H1 (cell line): Measurements from ENCODE around the gene SERPINH1. TPM values are rescaled to one million over a fixed set of nuclear protein-coding genes. Genes with fewer than 3 reads are reported as not detected.

Experiments used
- CTCF ChIA-PET: fragments of 300-600 bp; sonication (Branson Sonifier 250); formaldehyde crosslinking; loops from one replicate; lab custom pipeline; 2021; ENCODE audit not compliant: partially characterized antibody; lab: Charles Lee
- POLR2A ChIA-PET: fragments of 300-600 bp; sonication (Branson Sonifier 250); formaldehyde crosslinking; loops from one replicate; lab custom pipeline; 2021; ENCODE audit warnings: inconsistent platforms; ENCODE audit not compliant: partially characterized antibody; lab: Charles Lee
- DNase-seq, 2 experiments: peaks; one replicate each; pipeline versions ENCODE4 v3.0.0 to v3.0.0-alpha.2; 2010 to 2022; ENCODE audit warnings: low spot score in 2 of 2, low read depth in 1 of 2, mixed read lengths in 1 of 2
- FAIRE-seq: peaks from 2 replicates; lab custom pipeline; 2011; peaks lifted over from hg19 to GRCh38; lab: Jason Lieb, UNC
- H2AFZ ChIP-seq: 2 replicates; pipeline ENCODE4 v1.8.1; 2012; ENCODE audit warnings: low read length, inconsistent platforms
- H2AK5ac ChIP-seq: 2 replicates; pipeline ENCODE4 v1.6.1; 2013; ENCODE audit warnings: low read depth, low read length
- H2BK120ac ChIP-seq: replicated peaks from 2 replicates; pipeline ENCODE3; 2013; ENCODE audit warnings: low read depth, low read length, inconsistent platforms
- H2BK12ac ChIP-seq: 2 replicates; pipeline ENCODE4 v1.6.1; 2013; ENCODE audit warnings: low read depth, low read length
- H2BK15ac ChIP-seq: 2 replicates; pipeline ENCODE4 v1.6.1; 2013; ENCODE audit warnings: low read length
- H2BK20ac ChIP-seq: 2 replicates; pipeline ENCODE4 v1.6.1; 2013; ENCODE audit warnings: low read length
- H2BK5ac ChIP-seq: 2 replicates; pipeline ENCODE4 v1.6.1; 2013; ENCODE audit warnings: low read depth, low read length
- H3K14ac ChIP-seq: 2 replicates; pipeline ENCODE4 v1.6.1; 2013; ENCODE audit warnings: inconsistent platforms; ENCODE audit not compliant: insufficient read length
- H3K18ac ChIP-seq: 2 replicates; pipeline ENCODE4 v1.6.1; 2013; ENCODE audit warnings: low read length; ENCODE audit errors: extremely low read depth
- H3K23ac ChIP-seq: 2 replicates; pipeline ENCODE4 v1.6.1; 2013; ENCODE audit warnings: inconsistent platforms; ENCODE audit not compliant: insufficient read length
- H3K23me2 ChIP-seq: 2 replicates; pipeline ENCODE4 v1.6.1; 2013; ENCODE audit warnings: low read depth, low read length
- H3K27ac ChIP-seq: 2 replicates; pipeline ENCODE4 v1.6.1; 2011; ENCODE audit warnings: low read depth, low read length, inconsistent platforms
- H3K27me3 ChIP-seq, 4 experiments: replicated peaks in 1 of 4; 1 replicate in 1 of 4; 2 replicates in 3 of 4; pipeline versions ENCODE4 v1.6.1 to v1.8.1; 2011 to 2013; ENCODE audit warnings: low read length in 3 of 4, mild to moderate bottlenecking in 3 of 4, inconsistent platforms in 2 of 4, mixed read lengths in 2 of 4, moderate library complexity in 1 of 4; ENCODE audit not compliant: control insufficient read depth in 3 of 4, insufficient read depth in 3 of 4; ENCODE audit errors: extremely low read depth in 1 of 4
- H3K36me3 ChIP-seq, 4 experiments: 2 replicates each; pipeline versions ENCODE4 v1.6.1 to v1.8.1; 2011 to 2013; ENCODE audit warnings: mild to moderate bottlenecking in 4 of 4, low read length in 3 of 4, moderate library complexity in 2 of 4, control low read depth in 1 of 4, inconsistent platforms in 1 of 4; ENCODE audit not compliant: insufficient read depth in 4 of 4, control insufficient read depth in 2 of 4
- H3K4ac ChIP-seq: replicated peaks from 2 replicates; pipeline ENCODE3; 2013; ENCODE audit warnings: low read length, low read depth, mixed read lengths, inconsistent platforms; ENCODE audit not compliant: insufficient read length
- H3K4me1 ChIP-seq, 4 experiments: replicated peaks in 1 of 4; 1 replicate in 1 of 4; 2 replicates in 3 of 4; pipeline versions ENCODE4 v1.6.1 to v1.8.1; 2011 to 2013; ENCODE audit warnings: low read length in 3 of 4, inconsistent platforms in 2 of 4, mixed read lengths in 1 of 4; ENCODE audit not compliant: insufficient read depth in 4 of 4, control insufficient read depth in 3 of 4
- H3K4me2 ChIP-seq, 2 experiments: 2 replicates each; pipeline versions ENCODE4 v1.6.1 to v1.8.1; 2011 to 2013; ENCODE audit warnings: low read depth in 2 of 2, low read length in 2 of 2, control low read depth in 1 of 2, inconsistent platforms in 1 of 2, mild to moderate bottlenecking in 1 of 2; ENCODE audit not compliant: insufficient read depth in 1 of 2
- H3K4me3 ChIP-seq, 4 experiments: fragments of 200-600, 300-600 bp in 1 of 4; sonication (generic), shearing (Covaris generic), sonication (Bioruptor Twin) in 1 of 4; 2 replicates each; pipeline versions ENCODE4 v1.5.1 to v1.8.1; 2011 to 2016; ENCODE audit warnings: low read length in 4 of 4, low read depth in 3 of 4, control low read depth in 2 of 4, inconsistent platforms in 2 of 4, mild to moderate bottlenecking in 2 of 4, mixed read lengths in 1 of 4, moderate library complexity in 1 of 4; ENCODE audit not compliant: insufficient read depth in 2 of 4; ENCODE audit errors: extremely low read depth in 1 of 4
- H3K56ac ChIP-seq: replicated peaks from 2 replicates; pipeline ENCODE3; 2013; ENCODE audit warnings: low read depth, mild to moderate bottlenecking, mixed read lengths, low read length, inconsistent platforms; ENCODE audit not compliant: insufficient read length
- H3K79me1 ChIP-seq: 2 replicates; pipeline ENCODE4 v1.6.1; 2013; ENCODE audit warnings: low read depth, low read length, control low read depth
- H3K79me2 ChIP-seq, 2 experiments: 2 replicates each; pipeline versions ENCODE4 v1.6.1 to v1.8.1; 2012 to 2013; ENCODE audit warnings: low read length in 2 of 2, mild to moderate bottlenecking in 2 of 2, inconsistent platforms in 1 of 2; ENCODE audit not compliant: insufficient read depth in 2 of 2, control insufficient read depth in 1 of 2
- H3K9ac ChIP-seq, 4 experiments: replicated peaks in 1 of 4; 1 replicate in 1 of 4; 2 replicates in 3 of 4; pipeline versions ENCODE4 v1.6.1 to v1.8.1; 2011 to 2013; ENCODE audit warnings: low read depth in 3 of 4, low read length in 3 of 4, control low read depth in 2 of 4, mild to moderate bottlenecking in 2 of 4, moderate library complexity in 2 of 4, inconsistent platforms in 1 of 4; ENCODE audit errors: extremely low read depth in 1 of 4
- H3K9me3 ChIP-seq, 2 experiments: 2 replicates each; pipeline versions ENCODE4 v1.6.1 to v1.8.1; 2012 to 2013; ENCODE audit warnings: mild to moderate bottlenecking in 2 of 2, moderate library complexity in 2 of 2, control low read depth in 1 of 2, inconsistent platforms in 1 of 2, low read depth in 1 of 2, low read length in 1 of 2, mixed read lengths in 1 of 2; ENCODE audit not compliant: insufficient read depth in 2 of 2
- H4K20me1 ChIP-seq, 2 experiments: replicated peaks in 1 of 2; 2 replicates each; pipeline versions ENCODE3 to v1.8.1; 2011 to 2013; ENCODE audit warnings: inconsistent platforms in 2 of 2, low read length in 2 of 2, mild to moderate bottlenecking in 1 of 2; ENCODE audit not compliant: insufficient read depth in 2 of 2, control insufficient read depth in 1 of 2
- H4K5ac ChIP-seq: 2 replicates; pipeline ENCODE4 v1.6.1; 2013; ENCODE audit warnings: low read length, low read depth, mixed read lengths, inconsistent platforms; ENCODE audit not compliant: insufficient read length
- H4K8ac ChIP-seq: 2 replicates; pipeline ENCODE4 v1.8.0; 2013; ENCODE audit warnings: mild to moderate bottlenecking, moderate library complexity, low read length, inconsistent platforms; ENCODE audit not compliant: insufficient read depth; ENCODE audit errors: extremely low read depth
- H4K91ac ChIP-seq: replicated peaks from 2 replicates; pipeline ENCODE3; 2013; ENCODE audit warnings: low read length, mixed read lengths, inconsistent platforms; ENCODE audit not compliant: insufficient read length
- BCL11A ChIP-seq, 2 experiments: IDR thresholded peaks; one replicate each; pipeline ENCODE4 v1.6.1; 2011; ENCODE audit warnings: low read depth in 2 of 2, low read length in 2 of 2, mild to moderate bottlenecking in 2 of 2
- BRCA1 ChIP-seq: IDR thresholded peaks from 2 replicates; pipeline ENCODE4 v1.6.1; 2012; ENCODE audit warnings: low read depth, low read length, improper control_type of control experiment
- CEBPB ChIP-seq: IDR thresholded peaks from 2 replicates; pipeline ENCODE4 v1.6.1; 2012; ENCODE audit warnings: low read depth, low read length
- CREB1 ChIP-seq: IDR thresholded peaks from 2 replicates; pipeline ENCODE4 v1.6.1; 2012; ENCODE audit warnings: inconsistent platforms
- E2F6 ChIP-seq: IDR thresholded peaks from 2 replicates; pipeline ENCODE4 v1.6.1; 2012; ENCODE audit warnings: inconsistent platforms
- EZH2 ChIP-seq: fragments of 200-600 bp; sonication (generic); IDR thresholded peaks from 2 replicates; pipeline ENCODE4 v1.7.1; 2012; ENCODE audit warnings: low read depth, mild to moderate bottlenecking, moderate library complexity, low read length, inconsistent platforms; ENCODE audit not compliant: severe bottlenecking
- GABPA ChIP-seq: IDR thresholded peaks from 2 replicates; pipeline ENCODE4 v1.6.1; 2011; ENCODE audit warnings: mild to moderate bottlenecking, low read length, moderate library complexity, borderline replicate concordance; ENCODE audit not compliant: insufficient read depth
- JUN ChIP-seq: IDR thresholded peaks from 2 replicates; pipeline ENCODE4 v1.6.1; 2011; ENCODE audit warnings: low read depth, mild to moderate bottlenecking, improper control_type of control experiment, low read length
- KDM1A ChIP-seq: fragments of 200-600, 300-600 bp; sonication (generic); IDR thresholded peaks from 2 replicates; pipeline ENCODE4 v1.7.1; 2016; ENCODE audit warnings: mild to moderate bottlenecking, low read length, borderline replicate concordance
- MAFK ChIP-seq: IDR thresholded peaks from 2 replicates; pipeline ENCODE4 v1.6.1; 2012; ENCODE audit warnings: low read depth, mild to moderate bottlenecking, improper control_type of control experiment, low read length
- POU5F1 ChIP-seq: IDR thresholded peaks from 2 replicates; pipeline ENCODE4 v1.6.1; 2011; ENCODE audit warnings: low read depth, mild to moderate bottlenecking, low read length, moderate library complexity
- SIN3A ChIP-seq, 2 experiments: IDR thresholded peaks in 1 of 2; conservative IDR thresholded peaks in 1 of 2; 2 replicates each; pipeline ENCODE4 v1.6.1; 2011 to 2012; ENCODE audit warnings: low read length in 2 of 2, improper control_type of control experiment in 1 of 2, low read depth in 1 of 2, mild to moderate bottlenecking in 1 of 2
- SUZ12 ChIP-seq: fragments of 200-600 bp; sonication (generic); IDR thresholded peaks from 2 replicates; pipeline ENCODE4 v1.6.1; 2012; ENCODE audit warnings: mild to moderate bottlenecking, inconsistent platforms, low read length, moderate library complexity, mixed read lengths
- YY1 ChIP-seq: IDR thresholded peaks from 2 replicates; pipeline ENCODE4 v1.6.1; 2011; ENCODE audit warnings: low read depth, mild to moderate bottlenecking, low read length
- WGBS, 2 experiments: shearing (Covaris generic) in 1 of 2; methylation state at CpG; one replicate each; pipeline versions ENCODE4 v1.1.6 to v1.1.7; 2013 to 2015; ENCODE audit warnings: low lambda C conversion rate in 2 of 2, mixed read lengths in 2 of 2, inconsistent platforms in 1 of 2, low coverage in 1 of 2, missing lambda C conversion rate in 1 of 2; ENCODE audit not compliant: insufficient replicate concordance in 2 of 2, insufficient coverage in 1 of 2, insufficient read length in 1 of 2; ENCODE audit errors: extremely low coverage in 1 of 2, missing lambda C conversion rate in 1 of 2; 5-methylcytosine and 5-hydroxymethylcytosine counted together
- polyA plus RNA-seq, 7 experiments: library from polyadenylated mRNA; depleted of rRNA in 3 of 7; stranded (reverse) in 5 of 7; unstranded in 2 of 7; fragments of >200 nt in 5 of 7; fragments of 200-250 nt in 2 of 7; gene quantifications; 1 replicate in 5 of 7; 2 replicates in 1 of 7; 4 replicates in 1 of 7; pipeline versions ENCODE4 v1.2.1 to v1.2.3, GENCODE V29; 2011 to 2013; ENCODE audit warnings: missing spikeins in 2 of 7, mixed read lengths in 2 of 7
- total RNA-seq: library from RNA; stranded (reverse); fragmentation: NEBNext Ultra II Directional; extraction: Animal tissue kit (Norgen Biotek cat#: 25700); gene quantifications from 2 replicates; pipeline ENCODE4 v1.2.1, GENCODE V29; 2021

The SERPINH1 gene
- total and polyA plus RNA-seq, 2 of the 8 experiments (the other 6 are each of a cell fraction or from before 2014, with no cell fraction given), result 420 to 621 TPM

- Histone ChIP-seq H3K56ac (no peak overlapping the region), H3K14ac (no peak overlapping the region), H3K79me2 (no peaks in the 10 kb centered on the region), H3K18ac (no peak overlapping the region), H3K27me3 (peaks cover 0 to 3% (median 0%) of the 10 kb centered on the region in 4 experiments; a peak in 1 of 7 replicates), H3K36me3 (no peaks in the 10 kb centered on the region), H2BK5ac (no peak overlapping the region), H3K23ac (no peak overlapping the region), H3K9ac (no peak overlapping the region), H3K4me1 (peaks cover 0 to 4% (median 0%) of the 10 kb centered on the region in 4 experiments; a peak in 2 of 7 replicates), H3K23me2 (no peaks in the 10 kb centered on the region), H3K4me2 (no peak overlapping the region), H3K4ac (no peak overlapping the region), H3K4me3 (no peak overlapping the region), H3K79me1 (no peaks in the 10 kb centered on the region), H2BK20ac (no peak overlapping the region), H4K5ac (no peak overlapping the region), H2BK15ac (no peak overlapping the region), H2AK5ac (no peak overlapping the region; the same call in 1 of the 2 replicates), H2AFZ (no peak overlapping the region), H2BK120ac (no peak overlapping the region), H4K91ac (no peak overlapping the region), H3K27ac (no peak overlapping the region), H4K20me1 (no peaks in the 10 kb centered on the region), H3K9me3 (no peaks in the 10 kb centered on the region), H2BK12ac (no peak overlapping the region), H4K8ac (no peak overlapping the region)
- DNase-seq (no peak), FAIRE-seq (no peak)
- WGBS, 2 experiments, result 87% methylated on average over 7 of the region's 7 CpGs; no CpG with 5 or more reads in 1 of the 2 experiments
- CTCF ChIA-PET, result interaction anchor here (0.6 to 7.2 kb wide), 28 partner anchors 9 to 236 kb away, joined by 3 to 74 read pairs (median 6); no protein-coding TSS in a partner anchor
- POLR2A ChIA-PET, result interaction anchor here (0.8 to 2.4 kb wide), 5 partner anchors 16 to 35 kb away, joined by 3 to 5 read pairs (median 3); no protein-coding TSS in a partner anchor
- TF ChIP-seq JUN (no peak), BRCA1 (no peak), EZH2 (no peak), YY1 (no peak), GABPA (no peak), BCL11A (IDR thresholded peaks at IDR 0.05; ENCODE audit: low read depth in 2 of 2, low read length in 2 of 2) (no peak), POU5F1 (no peak), E2F6 (no peak), CEBPB (no peak), KDM1A (no peak), SUZ12 (no peak), MAFK (no peak), CREB1 (no peak), SIN3A (conservative IDR thresholded peaks at IDR 0.05 in 1 of 2, IDR thresholded peaks at IDR 0.05 in 1 of 2; ENCODE audit: low read depth in 1 of 2, low read length in 2 of 2) (no peak)
Observed at GRCh38 chr11:75598900-75599299, 36.8 kb downstream of the SERPINH1 start.
